HepG2 (cell line): Measurements from ENCODE around the gene HDLBP. TPM values are rescaled to one million over a fixed set of nuclear protein-coding genes. Genes with fewer than 3 reads are reported as not detected.
A peak's percentile ranks its signal among the peaks of the same experiment; 100 is the strongest.

ENCODE experiments used
- AGO1 ChIP-seq: fragments of 200-400 bp; formaldehyde crosslinking; IDR thresholded peaks from 2 replicates; pipeline ENCODE4 v1.6.1; 2017; ENCODE audit warnings: mild to moderate bottlenecking, low read depth, low read length, moderate library complexity; ENCODE audit not compliant: poor library complexity, severe bottlenecking
- ARNT2 ChIP-seq: sonication (generic); formaldehyde crosslinking; IDR thresholded peaks from 2 replicates; pipeline ENCODE4 v1.8.0; 2022; ENCODE audit warnings: mild to moderate bottlenecking, low read depth, missing genetic modification reagents, moderate library complexity
- ELF3 ChIP-seq: IDR thresholded peaks from 2 replicates; pipeline ENCODE4 v1.6.1; 2016; ENCODE audit warnings: missing genetic modification reagents, missing compliant biosample characterization
- ETV6 ChIP-seq: sonication (generic); formaldehyde crosslinking; conservative IDR thresholded peaks from 2 replicates; pipeline ENCODE4 v1.4.0; 2020; ENCODE audit warnings: missing genetic modification reagents
- FOXK1 ChIP-seq: sonication (generic); formaldehyde crosslinking; IDR thresholded peaks from 2 replicates; pipeline ENCODE4 v1.4.0; 2020; ENCODE audit warnings: low read depth, missing genetic modification reagents, borderline replicate concordance
- GABPA ChIP-seq, 2 experiments: IDR thresholded peaks; 2 replicates each; pipeline ENCODE4 v1.6.1; 2011 to 2016; ENCODE audit warnings: low read depth in 2 of 2, low read length in 1 of 2, missing biosample characterization in 1 of 2, missing genetic modification characterization in 1 of 2
- HDAC6 ChIP-seq: fragments of 200-600 bp; sonication (generic); IDR thresholded peaks from 2 replicates; pipeline ENCODE4 v1.7.0; 2017; ENCODE audit warnings: mild to moderate bottlenecking, antibody characterized with exemption, low read length, low read depth
- JUN ChIP-seq: sonication (generic); formaldehyde crosslinking; IDR thresholded peaks from 2 replicates; pipeline ENCODE4 v1.4.0; 2020; ENCODE audit warnings: mild to moderate bottlenecking, missing genetic modification reagents
- KDM3A ChIP-seq: IDR thresholded peaks from 2 replicates; pipeline ENCODE4 v1.6.1; 2018; ENCODE audit warnings: low read depth, missing compliant biosample characterization
- LCORL ChIP-seq, 2 experiments: fragments of 450-650 bp in 1 of 2; sonication (generic) in 1 of 2; formaldehyde crosslinking in 1 of 2; IDR thresholded peaks; 2 replicates each; pipeline versions ENCODE4 v1.5.0 to v1.6.1; 2017 to 2020; ENCODE audit warnings: antibody characterized with exemption in 1 of 2, missing genetic modification reagents in 1 of 2
- MEIS2 ChIP-seq: sonication (generic); formaldehyde crosslinking; IDR thresholded peaks from 2 replicates; pipeline ENCODE4 v1.9.0; 2021; ENCODE audit warnings: mild to moderate bottlenecking, missing genetic modification reagents
- NONO ChIP-seq, 2 experiments: fragments of 450-650 bp in 1 of 2; sonication (generic) in 1 of 2; formaldehyde crosslinking in 1 of 2; IDR thresholded peaks in 1 of 2; conservative IDR thresholded peaks in 1 of 2; 2 replicates each; pipeline versions ENCODE4 v1.6.1 to v1.8.0; 2017 to 2022; ENCODE audit warnings: mild to moderate bottlenecking in 1 of 2, missing genetic modification reagents in 1 of 2, moderate library complexity in 1 of 2
- NRL ChIP-seq: sonication (generic); formaldehyde crosslinking; IDR thresholded peaks from 2 replicates; pipeline ENCODE4 v1.5.0; 2020; ENCODE audit warnings: missing genetic modification reagents, mild to moderate bottlenecking, moderate library complexity, borderline replicate concordance
- PHF20 ChIP-seq: sonication (generic); formaldehyde crosslinking; IDR thresholded peaks from 2 replicates; pipeline ENCODE4 v1.5.0; 2020; ENCODE audit warnings: mild to moderate bottlenecking, missing genetic modification reagents
- PRMT3 ChIP-seq: sonication (generic); formaldehyde crosslinking; IDR thresholded peaks from 2 replicates; pipeline ENCODE4 v1.8.1; 2022; ENCODE audit warnings: low read depth, mild to moderate bottlenecking, moderate library complexity, missing genetic modification reagents, borderline replicate concordance
- SAP130 ChIP-seq: IDR thresholded peaks from 2 replicates; pipeline ENCODE4 v1.6.1; 2016; ENCODE audit warnings: low read depth
- SIX4 ChIP-seq: sonication (generic); formaldehyde crosslinking; IDR thresholded peaks from 2 replicates; pipeline ENCODE4 v1.4.0; 2020; ENCODE audit warnings: missing genetic modification reagents
- SOX6 ChIP-seq, 2 experiments: fragments of 450-650 bp in 1 of 2; sonication (generic) in 1 of 2; formaldehyde crosslinking in 1 of 2; IDR thresholded peaks; 2 replicates each; pipeline versions ENCODE4 v1.4.0 to v1.6.1; 2017 to 2020; ENCODE audit warnings: antibody characterized with exemption in 1 of 2, mild to moderate bottlenecking in 1 of 2, missing genetic modification reagents in 1 of 2
- SP1 ChIP-seq, 2 experiments: fragments of 450-650 bp in 1 of 2; sonication (generic) in 1 of 2; formaldehyde crosslinking in 1 of 2; IDR thresholded peaks; 2 replicates each; pipeline versions ENCODE4 v1.4.0 to v1.6.1; 2016 to 2020; ENCODE audit warnings: missing genetic modification reagents in 1 of 2
- U2AF1 ChIP-seq: fragments of 200-400 bp; formaldehyde crosslinking; optimal IDR thresholded peaks from 2 replicates; pipeline ENCODE3; 2017; ENCODE audit warnings: mild to moderate bottlenecking, low read depth, low read length
- ZMAT3 ChIP-seq: sonication (generic); formaldehyde crosslinking; conservative IDR thresholded peaks from 2 replicates; pipeline ENCODE4 v1.7.0; 2021; ENCODE audit warnings: missing genetic modification reagents
- ZNF326 ChIP-seq: sonication (generic); formaldehyde crosslinking; IDR thresholded peaks from 2 replicates; pipeline ENCODE4 v1.4.0; 2020; ENCODE audit warnings: missing genetic modification reagents, borderline replicate concordance
- ZNF414 ChIP-seq: sonication (generic); formaldehyde crosslinking; IDR thresholded peaks from 2 replicates; pipeline ENCODE4 v1.5.0; 2020; ENCODE audit warnings: missing genetic modification reagents
- ZNF7 ChIP-seq: IDR thresholded peaks from 2 replicates; pipeline ENCODE4 v1.6.1; 2016; ENCODE audit warnings: missing biosample characterization, missing genetic modification reagents
- ZNF713 ChIP-seq: sonication (generic); formaldehyde crosslinking; IDR thresholded peaks from 2 replicates; pipeline ENCODE4 v1.4.0; 2020; ENCODE audit warnings: mild to moderate bottlenecking, missing genetic modification reagents
- ZNF879 ChIP-seq: sonication (generic); formaldehyde crosslinking; IDR thresholded peaks from 2 replicates; pipeline ENCODE4 v1.8.1; 2023; ENCODE audit warnings: missing genetic modification reagents
- polyA plus RNA-seq, 8 experiments: library from polyadenylated mRNA; depleted of rRNA in 3 of 8; stranded (reverse) in 7 of 8; unstranded in 1 of 8; fragments of >200 nt; fragmentation: Illumina TruSeq in 4 of 8; extraction: Trizol in 4 of 8; gene quantifications; 2 replicates each; pipeline versions ENCODE4 v1.2.1 to v1.2.3, GENCODE V29; 2011 to 2016; ENCODE audit warnings: low read depth in 4 of 8, missing spikeins in 1 of 8, mixed read lengths in 1 of 8; ENCODE audit not compliant: insufficient read depth in 1 of 8
- total RNA-seq, 5 experiments: library from RNA; depleted of rRNA; stranded (reverse); fragments of >200 nt; fragmentation: Illumina TruSeq; extraction: Trizol; gene quantifications; 2 replicates each; pipeline ENCODE4 v1.2.3, GENCODE V29; 2016; ENCODE audit warnings: low read depth in 1 of 5
- TF ChIP-seq, protein P1 (sequence below): fragments of 450-650 bp; IDR thresholded peaks from 2 replicates; pipeline ENCODE4 v1.6.1; 2017

HDLBP gene
- total and polyA plus RNA-seq, 2 of the 13 experiments (the other 11 are each of a cell fraction or from before 2014, with no cell fraction given), result 464 to 707 TPM

- TF ChIP-seq, protein P1, sequence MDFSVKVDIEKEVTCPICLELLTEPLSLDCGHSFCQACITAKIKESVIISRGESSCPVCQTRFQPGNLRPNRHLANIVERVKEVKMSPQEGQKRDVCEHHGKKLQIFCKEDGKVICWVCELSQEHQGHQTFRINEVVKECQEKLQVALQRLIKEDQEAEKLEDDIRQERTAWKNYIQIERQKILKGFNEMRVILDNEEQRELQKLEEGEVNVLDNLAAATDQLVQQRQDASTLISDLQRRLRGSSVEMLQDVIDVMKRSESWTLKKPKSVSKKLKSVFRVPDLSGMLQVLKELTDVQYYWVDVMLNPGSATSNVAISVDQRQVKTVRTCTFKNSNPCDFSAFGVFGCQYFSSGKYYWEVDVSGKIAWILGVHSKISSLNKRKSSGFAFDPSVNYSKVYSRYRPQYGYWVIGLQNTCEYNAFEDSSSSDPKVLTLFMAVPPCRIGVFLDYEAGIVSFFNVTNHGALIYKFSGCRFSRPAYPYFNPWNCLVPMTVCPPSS, result no peak
- TF ChIP-seq ZNF414 (CRISPR knock-in tag) (peak; percentile 36; the same call in 1 of the 2 replicates), ZMAT3 (peak; percentile 69; the same call in 1 of the 2 replicates), KDM3A (CRISPR knock-in tag) (0 out of 2 replicates have a peak, but pooled peaks have one; percentile 25), NONO (IDR thresholded peaks at IDR 0.05) (no peak), NONO (CRISPR knock-in tag; conservative IDR thresholded peaks at IDR 0.05) (peak; percentile 52; the same call in 1 of the 2 replicates), MEIS2 (CRISPR knock-in tag) (0 out of 2 replicates have a peak, but pooled peaks have one; percentile 35), SOX6 (IDR thresholded peaks at IDR 0.05) (no peak), SOX6 (CRISPR knock-in tag; IDR thresholded peaks at IDR 0.05) (peak; percentile 51; the same call in 1 of the 2 replicates), PRMT3 (CRISPR knock-in tag) (0 out of 2 replicates have a peak, but pooled peaks have one; percentile 92), GABPA (IDR thresholded peaks at IDR 0.05; ENCODE audit: low read depth, low read length) (no peak), GABPA (CRISPR knock-in tag; IDR thresholded peaks at IDR 0.05; ENCODE audit: low read depth) (no peak), SP1 (IDR thresholded peaks at IDR 0.05) (no peak), SP1 (CRISPR knock-in tag; IDR thresholded peaks at IDR 0.05) (peak; percentile 28; the same call in 1 of the 2 replicates), JUN (CRISPR knock-in tag) (peak; percentile 61; the same call in 1 of the 2 replicates), SAP130 (CRISPR knock-in tag) (peak; percentile 75), HDAC6 (no peak), ETV6 (CRISPR knock-in tag) (no peak), FOXK1 (CRISPR knock-in tag) (0 out of 2 replicates have a peak, but pooled peaks have one; percentile 25), ZNF713 (CRISPR knock-in tag) (no peak), AGO1 (no peak), ZNF326 (CRISPR knock-in tag) (peak; percentile 98), ZNF7 (CRISPR knock-in tag) (no peak), ZNF879 (CRISPR knock-in tag) (0 out of 2 replicates have a peak, but pooled peaks have one; percentile 66), U2AF1 (peak; percentile 28), PHF20 (0 out of 2 replicates have a peak, but pooled peaks have one; percentile 34), SIX4 (CRISPR knock-in tag) (peak; percentile 84), ELF3 (CRISPR knock-in tag) (no peak), LCORL (IDR thresholded peaks at IDR 0.05) (no peak), LCORL (CRISPR knock-in tag; IDR thresholded peaks at IDR 0.05) (peak; percentile 31; the same call in 1 of the 2 replicates), NRL (CRISPR knock-in tag) (peak; percentile 81; the same call in 1 of the 2 replicates), ARNT2 (CRISPR knock-in tag) (0 out of 2 replicates have a peak, but pooled peaks have one; percentile 67)
Observed at GRCh38 chr2:241354668-241355658, 39.5 kb upstream of the HDLBP start (continued).
